ENCODE data around the gene ACADSB.

ACADSB gene

GRCh38 chr10:123000155-123000554 is 8.7 kb upstream of the ACADSB start:
- H3K4me1 ChIP-seq (ENCODE audit: control insufficient read depth in 2 of 2, insufficient read depth in 1 of 2, low read depth in 1 of 2, low read length in 2 of 2), result peaks cover 2 to 3% of the 10 kb centered on the region in 2 donors
- H3K4me2 ChIP-seq (ENCODE audit: insufficient read depth, low read length, poor library complexity, severe bottlenecking), result no peak overlapping the region
- H3K23ac ChIP-seq (ENCODE audit: low read depth, low read length, poor library complexity), result no peak overlapping the region
- no CpG with 5 or more reads among the region's 3 CpGs for whole genome bisulfite sequencing, 2 donors (ENCODE audit: extremely low coverage in 2 of 2, insufficient read length in 2 of 2, insufficient replicate concordance in 1 of 2)
- no peak overlapping the region for H4K91ac ChIP-seq (ENCODE audit: low read depth, low read length, poor library complexity)
- H3K4ac ChIP-seq (ENCODE audit: low read length), result no peak overlapping the region
- no peak overlapping the region for H2BK5ac ChIP-seq (ENCODE audit: low read length)
- no peak overlapping the region for H4K8ac ChIP-seq (ENCODE audit: low read depth, low read length)
- H3K4me3 ChIP-seq (ENCODE audit: low read length in 2 of 2), result no peak overlapping the region
- H2AFZ ChIP-seq (ENCODE audit: low read length), result no peak overlapping the region
- H2BK120ac ChIP-seq (ENCODE audit: low read depth, low read length), result no peak overlapping the region
- no peak overlapping the region for H2BK12ac ChIP-seq (ENCODE audit: low read length)
- no peak overlapping the region for H3K18ac ChIP-seq (ENCODE audit: low read length)
- no peaks in the 10 kb centered on the region for H3K9me3 ChIP-seq (replicated peaks in 1 of 2; ENCODE audit: control insufficient read depth in 2 of 2, insufficient read depth in 1 of 2, low read depth in 1 of 2, low read length in 2 of 2)
- H2AK5ac ChIP-seq (ENCODE audit: low read depth, low read length), result no peak overlapping the region
- H3K9ac ChIP-seq (ENCODE audit: low read depth, low read length, poor library complexity), result no peak overlapping the region
- no peaks in the 10 kb centered on the region for H3K79me1 ChIP-seq (ENCODE audit: low read depth, low read length)
- H2BK15ac ChIP-seq (ENCODE audit: low read length), result no peak overlapping the region
- peaks cover 2 to 22% of the 10 kb centered on the region in 2 donors for H3K36me3 ChIP-seq (replicated peaks in 1 of 2; ENCODE audit: control insufficient read depth in 2 of 2, insufficient read depth in 2 of 2, low read length in 2 of 2)
- no peak overlapping the region for H3K14ac ChIP-seq (ENCODE audit: low read length)
- no peak for DNase-seq (ENCODE audit: low spot score)
- H3K27me3 ChIP-seq (ENCODE audit: control insufficient read depth in 3 of 3, insufficient read depth in 3 of 3, low read depth in 1 of 3, low read length in 3 of 3), result no peaks in the 10 kb centered on the region
- H3K27ac ChIP-seq (replicated peaks; ENCODE audit: low read length), result no peak overlapping the region

GRCh38 chr10:123001370-123001769 is 7.4 kb upstream of the ACADSB start:
- Histone ChIP-seq H4K8ac (ENCODE audit: low read depth, low read length) (no peak overlapping the region), H3K4ac (ENCODE audit: low read length) (no peak overlapping the region), H2AK5ac (ENCODE audit: low read depth, low read length) (no peak overlapping the region), H2BK120ac (ENCODE audit: low read depth, low read length) (no peak overlapping the region), H2BK12ac (ENCODE audit: low read length) (no peak overlapping the region), H3K18ac (ENCODE audit: low read length) (no peak overlapping the region), H2BK5ac (ENCODE audit: low read length) (no peak overlapping the region), H3K4me2 (ENCODE audit: insufficient read depth, low read length, poor library complexity, severe bottlenecking) (no peak overlapping the region), H3K9ac (ENCODE audit: low read depth, low read length, poor library complexity) (no peak overlapping the region), H3K14ac (ENCODE audit: low read length) (no peak overlapping the region), H3K4me3 (ENCODE audit: low read length in 2 of 2) (no peak overlapping the region), H3K79me1 (ENCODE audit: low read depth, low read length) (no peaks in the 10 kb centered on the region), H2AFZ (ENCODE audit: low read length) (no peak overlapping the region), H3K27me3 (ENCODE audit: control insufficient read depth in 3 of 3, insufficient read depth in 3 of 3, low read depth in 1 of 3, low read length in 3 of 3) (no peaks in the 10 kb centered on the region), H3K4me1 (ENCODE audit: control insufficient read depth in 2 of 2, insufficient read depth in 1 of 2, low read depth in 1 of 2, low read length in 2 of 2) (peaks cover 2 to 3% of the 10 kb centered on the region in 2 donors), H4K91ac (ENCODE audit: low read depth, low read length, poor library complexity) (no peak overlapping the region), H3K23ac (ENCODE audit: low read depth, low read length, poor library complexity) (no peak overlapping the region), H2BK15ac (ENCODE audit: low read length) (no peak overlapping the region), H3K36me3 (replicated peaks in 1 of 2; ENCODE audit: control insufficient read depth in 2 of 2, insufficient read depth in 2 of 2, low read length in 2 of 2) (peaks cover 0 to 11% of the 10 kb centered on the region in 2 donors), H3K27ac (replicated peaks; ENCODE audit: low read length) (no peak overlapping the region), H3K9me3 (replicated peaks in 1 of 2; ENCODE audit: control insufficient read depth in 2 of 2, insufficient read depth in 1 of 2, low read depth in 1 of 2, low read length in 2 of 2) (no peaks in the 10 kb centered on the region)
- WGBS, 2 donors (ENCODE audit: extremely low coverage in 2 of 2, insufficient read length in 2 of 2, insufficient replicate concordance in 1 of 2), result no CpG with 5 or more reads among the region's 2 CpGs
- no peak for DNase-seq (ENCODE audit: low spot score)

GRCh38 chr10:123004298-123004697 is 4.5 kb upstream of the ACADSB start:
- Histone ChIP-seq H3K4me2 (ENCODE audit: insufficient read depth, low read length, poor library complexity, severe bottlenecking) (no peak overlapping the region), H3K23ac (ENCODE audit: low read depth, low read length, poor library complexity) (no peak overlapping the region), H3K9me3 (replicated peaks in 1 of 2; ENCODE audit: control insufficient read depth in 2 of 2, insufficient read depth in 1 of 2, low read depth in 1 of 2, low read length in 2 of 2) (no peaks in the 10 kb centered on the region), H4K8ac (ENCODE audit: low read depth, low read length) (no peak overlapping the region), H2AFZ (ENCODE audit: low read length) (no peak overlapping the region), H3K36me3 (replicated peaks in 1 of 2; ENCODE audit: control insufficient read depth in 2 of 2, insufficient read depth in 2 of 2, low read length in 2 of 2) (no peaks in the 10 kb centered on the region), H3K14ac (ENCODE audit: low read length) (no peak overlapping the region), H2AK5ac (ENCODE audit: low read depth, low read length) (no peak overlapping the region), H2BK5ac (ENCODE audit: low read length) (no peak overlapping the region), H2BK120ac (ENCODE audit: low read depth, low read length) (no peak overlapping the region), H2BK12ac (ENCODE audit: low read length) (no peak overlapping the region), H3K9ac (ENCODE audit: low read depth, low read length, poor library complexity) (no peak overlapping the region), H3K18ac (ENCODE audit: low read length) (no peak overlapping the region), H3K4me1 (ENCODE audit: control insufficient read depth in 2 of 2, insufficient read depth in 1 of 2, low read depth in 1 of 2, low read length in 2 of 2) (peaks cover 3% of the 10 kb centered on the region in 2 donors), H3K27ac (replicated peaks; ENCODE audit: low read length) (no peak overlapping the region), H3K27me3 (ENCODE audit: control insufficient read depth in 3 of 3, insufficient read depth in 3 of 3, low read depth in 1 of 3, low read length in 3 of 3) (no peaks in the 10 kb centered on the region), H3K4ac (ENCODE audit: low read length) (no peak overlapping the region), H4K91ac (ENCODE audit: low read depth, low read length, poor library complexity) (no peak overlapping the region), H2BK15ac (ENCODE audit: low read length) (no peak overlapping the region), H3K4me3 (ENCODE audit: low read length in 2 of 2) (no peak overlapping the region), H3K79me1 (ENCODE audit: low read depth, low read length) (no peaks in the 10 kb centered on the region)
- WGBS, 2 donors (ENCODE audit: extremely low coverage in 2 of 2, insufficient read length in 2 of 2, insufficient replicate concordance in 1 of 2), result no CpG with 5 or more reads among the region's 2 CpGs
- DNase-seq (ENCODE audit: low spot score), result no peak

GRCh38 chr10:123007558-123008354 is 1.1 kb upstream of the ACADSB start:
- Histone ChIP-seq H3K18ac (ENCODE audit: low read length) (peak overlapping the region; percentile 96), H3K36me3 (replicated peaks in 1 of 2; ENCODE audit: control insufficient read depth in 2 of 2, insufficient read depth in 2 of 2, low read length in 2 of 2) (no peaks in the 10 kb centered on the region), H3K9ac (ENCODE audit: low read depth, low read length, poor library complexity) (peak overlapping the region; percentile 97), H3K14ac (ENCODE audit: low read length) (no peak overlapping the region), H2BK5ac (ENCODE audit: low read length) (peak overlapping the region; percentile 84), H3K4me3 (ENCODE audit: low read length in 2 of 2) (peak overlapping the region; percentile 62 to 94), H3K23ac (ENCODE audit: low read depth, low read length, poor library complexity) (no peak overlapping the region), H3K4me2 (ENCODE audit: insufficient read depth, low read length, poor library complexity, severe bottlenecking) (peak overlapping the region; percentile 80), H2AFZ (ENCODE audit: low read length) (peak overlapping the region; percentile 99), H2BK15ac (ENCODE audit: low read length) (peak overlapping the region; percentile 5), H3K79me1 (ENCODE audit: low read depth, low read length) (no peaks in the 10 kb centered on the region), H3K4ac (ENCODE audit: low read length) (no peak overlapping the region), H2BK120ac (ENCODE audit: low read depth, low read length) (no peak overlapping the region), H3K27me3 (ENCODE audit: control insufficient read depth in 3 of 3, insufficient read depth in 3 of 3, low read depth in 1 of 3, low read length in 3 of 3) (no peaks in the 10 kb centered on the region), H4K8ac (ENCODE audit: low read depth, low read length) (no peak overlapping the region), H2BK12ac (ENCODE audit: low read length) (no peak overlapping the region), H2AK5ac (ENCODE audit: low read depth, low read length) (peak overlapping the region; percentile 85), H4K91ac (ENCODE audit: low read depth, low read length, poor library complexity) (no peak overlapping the region), H3K27ac (replicated peaks; ENCODE audit: low read length) (no peak overlapping the region), H3K4me1 (ENCODE audit: control insufficient read depth in 2 of 2, insufficient read depth in 1 of 2, low read depth in 1 of 2, low read length in 2 of 2) (peaks cover 0 to 3% of the 10 kb centered on the region in 2 donors), H3K9me3 (replicated peaks in 1 of 2; ENCODE audit: control insufficient read depth in 2 of 2, insufficient read depth in 1 of 2, low read depth in 1 of 2, low read length in 2 of 2) (no peaks in the 10 kb centered on the region)
- WGBS, 2 donors (ENCODE audit: extremely low coverage in 2 of 2, insufficient read length in 2 of 2, insufficient replicate concordance in 1 of 2), result no CpG with 5 or more reads among the region's 30 CpGs
- peak; percentile 18 for DNase-seq (ENCODE audit: low spot score)

Data from neuronal stem cell (in vitro differentiated cells).